HG03432 (cell line): ENCODE measurements around the gene RPA1.
A peak's percentile ranks its signal among the peaks of the same experiment; 100 is the strongest.
"Not testable (repeated sequence)": the region's sequence is repeated elsewhere in the genome, so short reads cannot be mapped to it uniquely, and the experiment has no call there.

ENCODE experiments used
- ATAC-seq: cut with Tn5 transposase; IDR thresholded peaks from one replicate; pipeline ENCODE4 v1.9.1; 2021; ENCODE audit warnings: mild to moderate bottlenecking, moderate library complexity; ENCODE audit not compliant: unreplicated experiment

The RPA1 gene

GRCh38 chr17:1829592-1830257 lies at the start of gene RPA1, which contains the start of gene SMYD4:
RPA1 (plus strand) TSS chr17:1830005; CDS start chr17:1830094, 89 bp downstream.
SMYD4 (minus strand) TSS chr17:1829902; CDS start chr17:1827994, 1,908 bp downstream.
- peak; percentile 83 for ATAC-seq

GRCh38 chr17:1782171-1782567 lies 47.6 kb upstream of the RPA1 start:
- ATAC-seq: no peak

- ATAC-seq: no peak
Measured at GRCh38 chr17:1783271-1783670, 46.5 kb upstream of the RPA1 start.

- no peak for ATAC-seq
Measured at GRCh38 chr17:1783834-1784611, 45.8 kb upstream of the RPA1 start.

GRCh38 chr17:1785930-1786329 lies 43.9 kb upstream of the RPA1 start:
- ATAC-seq: no peak

- ATAC-seq: no peak
Measured at GRCh38 chr17:1786708-1787107, 43.1 kb upstream of the RPA1 start.

GRCh38 chr17:1787301-1787902 lies 42.4 kb upstream of the RPA1 start:
- no peak for ATAC-seq

- ATAC-seq: no peak
Measured at GRCh38 chr17:1789936-1790335, 39.9 kb upstream of the RPA1 start.

- no peak for ATAC-seq
Measured at GRCh38 chr17:1792495-1793446, 37.0 kb upstream of the RPA1 start.

GRCh38 chr17:1793447-1793806 lies 36.4 kb upstream of the RPA1 start:
- ATAC-seq: no peak

- no peak for ATAC-seq
Measured at GRCh38 chr17:1796800-1797199, 33.0 kb upstream of the RPA1 start.

- no peak for ATAC-seq
Measured at GRCh38 chr17:1797323-1797722, 32.5 kb upstream of the RPA1 start.

- not testable (repeated sequence) for ATAC-seq
Measured at GRCh38 chr17:1797846-1798245, 32.0 kb upstream of the RPA1 start.

GRCh38 chr17:1800240-1800639 lies 29.6 kb upstream of the RPA1 start:
- ATAC-seq: no peak

- no peak for ATAC-seq
Measured at GRCh38 chr17:1800712-1801111, 29.1 kb upstream of the RPA1 start.

- ATAC-seq: no peak
Measured at GRCh38 chr17:1802429-1802828, 27.4 kb upstream of the RPA1 start.

GRCh38 chr17:1803280-1803679 lies 26.5 kb upstream of the RPA1 start:
- ATAC-seq: no peak

- no peak for ATAC-seq
Measured at GRCh38 chr17:1807890-1808289, 21.9 kb upstream of the RPA1 start.

GRCh38 chr17:1808644-1809043 lies 21.2 kb upstream of the RPA1 start:
- no peak for ATAC-seq

GRCh38 chr17:1809815-1810214 lies 20.0 kb upstream of the RPA1 start:
- not testable (repeated sequence) for ATAC-seq
